Neural crest cell (in vitro differentiated cells): ENCODE measurements around the gene HMCN1. TPM values are rescaled to one million over a fixed set of nuclear protein-coding genes. Genes with fewer than 3 reads are reported as not detected.

Experiments
- DNase-seq: peaks from one replicate; pipeline ENCODE4 v3.0.0; 2021; ENCODE audit warnings: low read depth, mixed read lengths, low spot score
- H3K27ac Mint-ChIP-seq: one replicate; pipeline ENCODE4 v1.8.0; 2021; ENCODE audit warnings: mild to moderate bottlenecking, mixed read lengths; ENCODE audit not compliant: unreplicated experiment
- H3K27me3 Mint-ChIP-seq: 2 replicates; pipeline ENCODE4 v1.8.0; 2021; ENCODE audit warnings: low read depth, mild to moderate bottlenecking, mixed read lengths
- H3K36me3 Mint-ChIP-seq: 2 replicates; pipeline ENCODE4 v1.8.0; 2021; ENCODE audit warnings: low read depth, mild to moderate bottlenecking, mixed read lengths
- H3K4me1 Mint-ChIP-seq: 2 replicates; pipeline ENCODE4 v1.8.0; 2021; ENCODE audit warnings: mixed read lengths
- H3K4me3 Mint-ChIP-seq: one replicate; pipeline ENCODE4 v1.8.0; 2021; ENCODE audit warnings: mild to moderate bottlenecking, mixed read lengths
- H3K9me3 Mint-ChIP-seq: 2 replicates; pipeline ENCODE4 v1.8.0; 2021; ENCODE audit warnings: mixed read lengths
- total RNA-seq: library from RNA; stranded (reverse); gene quantifications from 2 replicates; pipeline ENCODE4 v1.2.1, GENCODE V29; 2021
- TF ChIP-seq, protein P1 (sequence below): fragments of 200-600 bp; sonication (generic); conservative IDR thresholded peaks from 2 replicates; pipeline ENCODE4 v1.5.0; 2021; ENCODE audit warnings: antibody characterized with exemption, mild to moderate bottlenecking

The HMCN1 gene
- total RNA-seq, 1 donor from 2014 or later, result 16.6 TPM

DNA sequence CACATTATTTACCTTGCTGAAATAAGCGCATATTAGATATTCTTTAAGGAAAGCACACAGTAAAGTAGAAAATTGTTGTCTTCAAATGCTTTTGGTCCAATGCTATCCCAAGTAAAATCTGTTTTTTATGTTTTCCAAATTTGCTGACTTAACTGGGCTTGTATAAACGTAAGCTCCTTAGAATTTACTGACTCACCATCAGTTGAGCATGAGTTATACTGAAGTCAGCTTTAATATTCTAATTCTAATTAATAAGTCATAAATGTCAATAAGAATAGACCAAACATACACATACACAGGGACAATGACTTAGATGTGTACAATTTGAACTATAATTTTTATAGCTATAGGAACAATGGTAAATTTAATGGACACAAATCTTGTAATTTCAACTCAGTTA lies 321.7 kb downstream of the HMCN1 start:
- no peak overlapping the region for H3K27ac Mint-ChIP-seq
- no peak for DNase-seq
- no peak overlapping the region for H3K4me3 Mint-ChIP-seq
- H3K4me1 Mint-ChIP-seq, result no peaks in the 10 kb centered on the region
- TF ChIP-seq, protein P1, sequence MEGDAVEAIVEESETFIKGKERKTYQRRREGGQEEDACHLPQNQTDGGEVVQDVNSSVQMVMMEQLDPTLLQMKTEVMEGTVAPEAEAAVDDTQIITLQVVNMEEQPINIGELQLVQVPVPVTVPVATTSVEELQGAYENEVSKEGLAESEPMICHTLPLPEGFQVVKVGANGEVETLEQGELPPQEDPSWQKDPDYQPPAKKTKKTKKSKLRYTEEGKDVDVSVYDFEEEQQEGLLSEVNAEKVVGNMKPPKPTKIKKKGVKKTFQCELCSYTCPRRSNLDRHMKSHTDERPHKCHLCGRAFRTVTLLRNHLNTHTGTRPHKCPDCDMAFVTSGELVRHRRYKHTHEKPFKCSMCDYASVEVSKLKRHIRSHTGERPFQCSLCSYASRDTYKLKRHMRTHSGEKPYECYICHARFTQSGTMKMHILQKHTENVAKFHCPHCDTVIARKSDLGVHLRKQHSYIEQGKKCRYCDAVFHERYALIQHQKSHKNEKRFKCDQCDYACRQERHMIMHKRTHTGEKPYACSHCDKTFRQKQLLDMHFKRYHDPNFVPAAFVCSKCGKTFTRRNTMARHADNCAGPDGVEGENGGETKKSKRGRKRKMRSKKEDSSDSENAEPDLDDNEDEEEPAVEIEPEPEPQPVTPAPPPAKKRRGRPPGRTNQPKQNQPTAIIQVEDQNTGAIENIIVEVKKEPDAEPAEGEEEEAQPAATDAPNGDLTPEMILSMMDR, result no peak
- no peaks in the 10 kb centered on the region for H3K9me3 Mint-ChIP-seq
- H3K36me3 Mint-ChIP-seq, result peaks cover 3% of the 10 kb centered on the region
- H3K27me3 Mint-ChIP-seq, result no peaks in the 10 kb centered on the region

DNA sequence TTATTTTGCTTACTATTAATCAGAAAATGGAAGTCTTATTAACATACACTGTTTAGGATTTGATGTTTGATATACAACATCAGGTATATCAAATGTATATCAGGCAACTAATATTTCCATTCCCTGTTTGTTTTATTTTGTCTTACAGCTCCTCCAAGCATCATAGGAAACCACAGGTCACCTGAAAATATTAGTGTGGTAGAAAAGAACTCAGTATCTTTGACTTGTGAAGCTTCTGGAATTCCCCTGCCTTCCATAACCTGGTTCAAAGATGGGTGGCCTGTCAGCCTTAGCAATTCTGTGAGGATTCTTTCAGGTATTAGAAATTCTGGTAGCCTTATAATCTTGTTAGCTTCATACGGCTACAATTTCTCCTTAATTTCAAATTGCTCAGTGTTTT lies 322.9 kb downstream of the HMCN1 start:
- no peak for DNase-seq
- Mint-ChIP-seq H3K27me3 (no peaks in the 10 kb centered on the region), H3K9me3 (no peaks in the 10 kb centered on the region), H3K36me3 (peaks cover 3% of the 10 kb centered on the region), H3K4me1 (no peaks in the 10 kb centered on the region), H3K4me3 (no peak overlapping the region), H3K27ac (no peak overlapping the region)
- TF ChIP-seq, protein P1, result no peak

DNA sequence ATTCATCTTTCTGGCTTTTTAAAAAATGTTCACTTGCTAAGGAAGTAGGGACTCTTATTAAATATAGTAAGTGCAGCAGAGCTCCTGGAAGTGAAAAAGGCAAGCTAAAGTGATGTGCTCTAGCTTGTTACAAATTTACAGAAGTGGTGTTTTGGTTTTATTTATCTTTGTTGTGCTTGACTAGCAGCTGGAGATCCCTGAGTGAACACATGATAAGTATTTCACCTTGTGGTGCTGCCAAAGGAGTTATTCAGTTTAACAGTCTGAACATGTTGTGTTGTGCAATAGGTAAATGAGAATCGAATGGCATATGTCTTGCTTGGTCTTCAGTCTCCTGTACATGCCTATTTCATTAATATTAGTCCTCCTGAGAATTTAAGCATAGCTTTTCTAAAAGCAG lies 325.1 kb downstream of the HMCN1 start:
- H3K9me3 Mint-ChIP-seq, result no peaks in the 10 kb centered on the region
- no peak overlapping the region for H3K4me3 Mint-ChIP-seq
- TF ChIP-seq, protein P1, result no peak
- H3K4me1 Mint-ChIP-seq, result no peaks in the 10 kb centered on the region
- H3K36me3 Mint-ChIP-seq, result peaks cover 3% of the 10 kb centered on the region
- DNase-seq, result no peak
- H3K27me3 Mint-ChIP-seq, result no peaks in the 10 kb centered on the region
- no peak overlapping the region for H3K27ac Mint-ChIP-seq

DNA sequence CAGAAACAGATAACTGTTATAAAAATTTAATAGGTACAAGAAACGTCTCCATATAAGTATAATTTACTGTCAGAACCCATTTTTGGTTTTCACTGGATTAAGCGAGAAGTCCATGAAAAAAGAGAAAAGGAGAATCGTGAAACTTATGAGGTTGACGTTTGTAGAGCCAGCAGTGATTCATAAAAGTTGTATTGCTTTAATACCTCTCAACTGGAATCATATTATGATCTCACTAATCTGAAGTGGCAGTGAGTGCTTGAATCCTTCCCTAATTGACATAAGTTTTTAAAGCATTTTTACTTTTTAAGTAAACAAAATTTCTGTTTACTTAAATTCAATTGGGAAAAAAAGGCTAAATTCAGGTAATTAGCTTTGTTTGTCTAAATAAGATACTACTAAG lies 325.6 kb downstream of the HMCN1 start:
- no peaks in the 10 kb centered on the region for H3K4me1 Mint-ChIP-seq
- no peak overlapping the region for H3K27ac Mint-ChIP-seq
- no peak for DNase-seq
- H3K9me3 Mint-ChIP-seq, result no peaks in the 10 kb centered on the region
- H3K27me3 Mint-ChIP-seq, result no peaks in the 10 kb centered on the region
- peaks cover 3% of the 10 kb centered on the region for H3K36me3 Mint-ChIP-seq
- TF ChIP-seq, protein P1, result no peak
- no peak overlapping the region for H3K4me3 Mint-ChIP-seq

DNA sequence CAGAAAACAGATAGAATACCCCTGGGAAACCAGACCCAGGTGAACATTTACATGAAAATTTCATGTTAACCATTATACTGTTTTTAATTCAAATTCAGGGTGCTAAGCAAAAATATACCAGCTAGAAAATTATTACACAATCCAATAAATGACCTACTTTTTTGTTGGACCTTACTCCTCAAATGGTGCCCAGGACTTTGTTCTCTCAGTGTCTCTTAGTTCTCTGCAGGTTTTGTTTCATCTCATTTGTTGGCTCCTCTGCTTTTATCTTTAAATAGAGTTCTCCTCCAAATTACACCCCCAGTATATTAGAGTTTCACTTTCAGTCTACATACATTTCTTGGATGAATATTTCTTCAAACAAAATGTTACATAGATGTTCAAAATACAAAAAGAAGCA lies 326.0 kb downstream of the HMCN1 start:
- no peak overlapping the region for H3K27ac Mint-ChIP-seq
- no peaks in the 10 kb centered on the region for H3K9me3 Mint-ChIP-seq
- H3K4me1 Mint-ChIP-seq, result no peaks in the 10 kb centered on the region
- H3K27me3 Mint-ChIP-seq, result no peaks in the 10 kb centered on the region
- peaks cover 2% of the 10 kb centered on the region for H3K36me3 Mint-ChIP-seq
- H3K4me3 Mint-ChIP-seq, result no peak overlapping the region
- TF ChIP-seq, protein P1, result no peak
- DNase-seq, result no peak
